Gastrocnemius medialis (tissue), 4 donors: Measurements from ENCODE around the gene PLIN4. TPM values are rescaled to one million over a fixed set of nuclear protein-coding genes. Genes with fewer than 3 reads are reported as not detected.

Experiments
- ATAC-seq, 2 donors: fragments of 150-250 bp; one replicate each; pipeline ENCODE4 v1.9.1; 2016
- DNase-seq, 2 donors: peaks; one replicate each; pipeline ENCODE4 v3.0.0-alpha.2; 2019
- H3K27ac ChIP-seq, 4 donors: fragments of 200-600 bp; sonication (generic); 1 replicate in 1 of 4; 2 replicates in 3 of 4; pipeline ENCODE4 v1.5.1; 2016 to 2018; ENCODE audit warnings: mild to moderate bottlenecking in 2 of 4, moderate library complexity in 1 of 4
- H3K27me3 ChIP-seq, 3 donors: fragments of 200-600 bp; sonication (generic) in 2 of 3; 1 replicate in 1 of 3; 2 replicates in 2 of 3; pipeline versions ENCODE4 v1.5.1 to v1.6.0; 2016 to 2019; ENCODE audit warnings: mild to moderate bottlenecking in 1 of 3, moderate library complexity in 1 of 3
- H3K36me3 ChIP-seq, 2 donors: fragments of 200-600 bp; sonication (generic) in 1 of 2; one replicate each; pipeline ENCODE4 v1.5.1; 2017 to 2018
- H3K4me1 ChIP-seq, 2 donors: fragments of 200-600 bp; sonication (generic) in 1 of 2; one replicate each; pipeline ENCODE4 v1.5.1; 2016 to 2017; ENCODE audit warnings: mild to moderate bottlenecking in 2 of 2
- H3K4me3 ChIP-seq, 4 donors: fragments of 200-600 bp; sonication (generic) in 3 of 4; 1 replicate in 1 of 4; 2 replicates in 3 of 4; pipeline ENCODE4 v1.5.1; 2016 to 2019; ENCODE audit warnings: mild to moderate bottlenecking in 2 of 4
- H3K9me3 ChIP-seq, 3 donors: fragments of 200-600 bp; sonication (generic) in 2 of 3; 1 replicate in 1 of 3; 2 replicates in 2 of 3; pipeline ENCODE4 v1.5.1; 2016 to 2019
- POLR2A ChIP-seq, 2 donors: fragments of 450-650 bp; IDR thresholded peaks; one replicate each; pipeline ENCODE4 v1.6.1; 2017; ENCODE audit warnings: antibody characterized with exemption in 2 of 2, mild to moderate bottlenecking in 2 of 2, moderate library complexity in 2 of 2
- in situ Hi-C, 4 donors: fragments of 200-750 bp; cut with MboI; loops; one replicate each; pipeline versions ENCODE4 v1.15.0 to v1.8.0; 2017; ENCODE audit warnings: low sequenced_read_pairs in 4 of 4
- intact Hi-C: fragments of 100-400 bp; cut with DNase I; formaldehyde crosslinking; loops from one replicate; pipeline ENCODE4 v1.15.1; 2023; ENCODE audit warnings: low total_unique reads
- total RNA-seq, 4 donors: library from RNA; depleted of rRNA; stranded (reverse); fragments of >200 nt; gene quantifications; one replicate each; pipeline versions ENCODE4 v1.1.0 to v1.2.3, GENCODE V29; 2016
- TF ChIP-seq, protein P1 (sequence below), 5 experiments: fragments of 450-650 bp in 3 of 5; fragments of 200-600 bp in 2 of 5; sonication (generic) in 2 of 5; IDR thresholded peaks in 4 of 5; conservative IDR thresholded peaks in 1 of 5; 1 replicate in 4 of 5; 2 replicates in 1 of 5; pipeline ENCODE4 v1.5.1; 2016 to 2019; ENCODE audit warnings: antibody characterized with exemption in 5 of 5, mild to moderate bottlenecking in 3 of 5, moderate library complexity in 3 of 5

PLIN4 gene
- total RNA-seq, 4 donors from 2014 or later: 79.6 to 282 (median 152) TPM

DNA sequence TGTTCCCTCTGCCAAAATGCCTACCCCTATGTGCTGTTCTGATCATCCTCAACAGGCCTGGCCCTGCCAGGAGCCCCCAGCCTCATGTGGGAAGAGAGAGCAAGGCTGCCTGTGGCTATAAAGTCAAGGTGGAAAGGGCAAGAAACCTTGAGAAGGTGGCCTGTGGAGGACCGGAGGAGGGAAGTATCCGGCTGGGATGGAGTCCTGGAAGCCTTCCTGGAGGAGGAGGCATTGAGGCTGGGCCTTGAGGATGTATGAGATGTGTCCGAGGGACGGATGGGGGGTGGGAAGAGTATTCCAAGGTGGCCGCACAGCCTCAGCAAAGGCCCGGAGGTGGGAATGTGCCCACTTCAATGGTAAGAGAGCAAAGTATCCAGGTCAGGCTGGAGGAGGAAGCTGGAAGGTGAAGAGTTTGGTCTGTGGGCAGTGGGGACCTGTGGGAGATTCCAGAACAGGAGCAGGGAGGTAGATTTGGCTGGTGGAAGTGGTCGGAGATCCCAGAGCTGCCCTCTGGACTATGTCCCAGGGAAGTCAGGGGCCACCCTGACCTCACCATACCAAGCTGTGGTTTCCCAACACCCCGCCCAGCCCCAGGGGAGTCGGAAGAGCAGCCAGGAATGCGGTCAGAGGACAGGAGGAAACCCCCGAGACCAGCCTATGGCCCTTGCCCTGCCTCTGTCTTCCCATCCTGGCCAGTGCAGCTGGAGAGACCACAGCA, 3.0 kb upstream of the PLIN4 start:
- no peak for TF ChIP-seq POLR2A (IDR thresholded peaks at IDR 0.05)
- TF ChIP-seq, protein P1, sequence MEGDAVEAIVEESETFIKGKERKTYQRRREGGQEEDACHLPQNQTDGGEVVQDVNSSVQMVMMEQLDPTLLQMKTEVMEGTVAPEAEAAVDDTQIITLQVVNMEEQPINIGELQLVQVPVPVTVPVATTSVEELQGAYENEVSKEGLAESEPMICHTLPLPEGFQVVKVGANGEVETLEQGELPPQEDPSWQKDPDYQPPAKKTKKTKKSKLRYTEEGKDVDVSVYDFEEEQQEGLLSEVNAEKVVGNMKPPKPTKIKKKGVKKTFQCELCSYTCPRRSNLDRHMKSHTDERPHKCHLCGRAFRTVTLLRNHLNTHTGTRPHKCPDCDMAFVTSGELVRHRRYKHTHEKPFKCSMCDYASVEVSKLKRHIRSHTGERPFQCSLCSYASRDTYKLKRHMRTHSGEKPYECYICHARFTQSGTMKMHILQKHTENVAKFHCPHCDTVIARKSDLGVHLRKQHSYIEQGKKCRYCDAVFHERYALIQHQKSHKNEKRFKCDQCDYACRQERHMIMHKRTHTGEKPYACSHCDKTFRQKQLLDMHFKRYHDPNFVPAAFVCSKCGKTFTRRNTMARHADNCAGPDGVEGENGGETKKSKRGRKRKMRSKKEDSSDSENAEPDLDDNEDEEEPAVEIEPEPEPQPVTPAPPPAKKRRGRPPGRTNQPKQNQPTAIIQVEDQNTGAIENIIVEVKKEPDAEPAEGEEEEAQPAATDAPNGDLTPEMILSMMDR (IDR thresholded peaks at IDR 0.05 in 4 of 5, conservative IDR thresholded peaks at IDR 0.05 in 1 of 5): no peak
- no peaks in the 10 kb centered on the region for H3K27me3 ChIP-seq
- in situ Hi-C loops (no loop called here), intact Hi-C loops (no loop called here)
- no peaks in the 10 kb centered on the region for H3K36me3 ChIP-seq
- peaks cover 16 to 31% of the 10 kb centered on the region in 2 donors for H3K4me1 ChIP-seq
- no peaks in the 10 kb centered on the region for H3K9me3 ChIP-seq
- no peak overlapping the region for H3K4me3 ChIP-seq
- H3K27ac ChIP-seq: peak overlapping the region; percentile 32 to 99 (median 76)
- ATAC-seq: no peak
- no peak for DNase-seq

DNA sequence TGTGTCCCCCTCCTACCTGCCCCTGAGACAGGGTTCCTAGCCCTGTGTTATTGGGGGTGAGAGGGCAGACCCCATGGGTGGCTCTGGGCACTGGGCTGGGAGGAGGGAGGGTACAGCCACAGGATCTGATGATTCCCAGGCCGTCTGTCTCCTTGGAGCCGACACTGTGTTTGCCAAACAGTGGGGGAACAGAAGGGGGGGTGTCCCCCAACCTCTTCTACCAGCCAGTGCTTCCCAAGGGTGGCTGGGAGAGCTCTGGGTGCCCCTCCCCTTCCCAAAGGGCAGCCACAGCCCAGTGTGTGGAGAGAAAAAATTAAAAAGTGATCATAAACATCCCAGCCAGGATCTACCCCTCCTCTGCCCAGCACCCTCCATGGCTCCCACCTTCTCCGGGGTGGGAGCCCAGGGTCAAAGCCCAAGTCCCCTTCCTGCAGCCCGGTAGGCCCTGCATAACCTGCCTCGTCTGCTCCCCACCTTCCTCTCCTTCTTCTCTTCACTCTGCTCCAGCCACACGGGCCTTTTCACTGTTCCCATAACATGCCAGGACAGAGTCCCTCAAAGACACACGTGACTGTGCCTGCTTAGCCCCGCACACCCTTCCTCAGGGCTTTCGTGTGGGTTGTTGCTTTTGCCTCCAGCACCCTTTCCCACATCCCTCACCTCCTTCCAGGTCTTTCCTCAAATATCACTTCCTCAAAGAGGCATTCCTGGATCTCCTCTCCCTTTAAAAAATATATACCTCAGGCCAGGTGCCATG, 1.4 kb upstream of the PLIN4 start:
- Histone ChIP-seq H3K4me3 (no peak overlapping the region), H3K27ac (peak overlapping the region; percentile 97 to 99 (median 98)), H3K9me3 (no peaks in the 10 kb centered on the region), H3K4me1 (peaks cover 30 to 42% of the 10 kb centered on the region in 2 donors), H3K27me3 (no peaks in the 10 kb centered on the region), H3K36me3 (peaks cover 0 to 9% of the 10 kb centered on the region in 2 donors)
- intact Hi-C loops (loop anchor here (5.0 to 10.0 kb wide), 2 partner anchors 193 to 565 kb away; no protein-coding TSS in a partner anchor), in situ Hi-C loops (no loop called here)
- no peak for DNase-seq
- TF ChIP-seq POLR2A (IDR thresholded peaks at IDR 0.05): no peak
- TF ChIP-seq, protein P1 (IDR thresholded peaks at IDR 0.05 in 4 of 5, conservative IDR thresholded peaks at IDR 0.05 in 1 of 5): no peak
- ATAC-seq: no peak

DNA sequence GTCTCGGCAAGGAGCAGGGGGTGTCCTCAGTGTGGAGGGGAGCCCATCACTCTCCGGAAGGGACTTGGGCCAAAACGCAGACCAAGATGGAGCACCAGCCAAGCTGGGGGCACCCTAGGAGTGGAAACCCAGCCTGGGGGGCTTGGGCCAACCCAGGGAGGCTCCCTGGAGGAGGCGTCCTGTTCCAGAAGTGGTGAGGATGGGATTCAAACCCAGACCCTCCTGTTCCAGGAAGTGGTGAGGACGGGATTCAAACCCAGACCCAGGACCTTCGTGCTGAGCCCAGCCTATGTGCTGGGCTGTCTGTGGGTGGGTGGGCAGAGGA, 848 bp upstream of the PLIN4 start:
- TF ChIP-seq POLR2A (IDR thresholded peaks at IDR 0.05): no peak
- TF ChIP-seq, protein P1 (IDR thresholded peaks at IDR 0.05 in 4 of 5, conservative IDR thresholded peaks at IDR 0.05 in 1 of 5): no peak
- intact Hi-C loops (loop anchor here (5.0 to 10.0 kb wide), 2 partner anchors 193 to 564 kb away; no protein-coding TSS in a partner anchor), in situ Hi-C loops (no loop called here)
- Histone ChIP-seq H3K4me3 (no peak overlapping the region), H3K27me3 (no peaks in the 10 kb centered on the region), H3K36me3 (peaks cover 0 to 9% of the 10 kb centered on the region in 2 donors), H3K27ac (peak overlapping the region; percentile 97 to 99 (median 98)), H3K9me3 (no peaks in the 10 kb centered on the region), H3K4me1 (peaks cover 33 to 43% of the 10 kb centered on the region in 2 donors)
- no peak for DNase-seq
- ATAC-seq: no peak

DNA sequence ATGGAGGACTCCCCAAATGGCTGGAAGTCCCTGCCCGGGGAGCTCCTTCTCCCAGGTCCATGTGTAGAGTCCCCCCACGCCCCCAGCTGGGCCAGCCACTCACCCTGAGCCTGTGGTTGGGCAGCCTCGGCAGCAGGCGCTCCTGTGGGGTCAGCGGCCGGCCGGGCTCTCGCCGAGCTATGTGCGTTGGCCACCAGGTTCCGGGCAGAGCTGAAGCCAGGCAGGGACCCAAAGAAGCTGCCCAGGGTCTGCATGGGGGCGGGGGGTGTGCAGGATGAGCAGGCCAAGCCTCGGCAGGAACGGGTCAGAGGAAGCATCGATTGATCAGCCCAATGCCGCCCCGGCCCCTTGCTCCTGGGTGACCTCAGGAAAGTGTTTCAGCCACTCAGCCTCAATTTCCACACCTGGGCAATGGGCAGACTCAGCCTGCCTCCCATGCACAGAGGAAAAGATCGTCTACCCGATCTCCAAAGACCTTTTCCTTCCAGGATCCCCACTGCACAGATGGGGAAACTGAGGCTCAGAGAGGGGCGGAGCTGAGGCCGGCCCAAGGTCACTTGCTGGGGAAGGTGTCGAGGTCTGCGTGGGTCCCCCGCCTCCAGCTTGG, 732 bp downstream of the PLIN4 start:
- intact Hi-C loops (loop anchor here (1.0 to 10.0 kb wide), 4 partner anchors 18 to 563 kb away; partner anchors contain the start of gene PLIN5), in situ Hi-C loops (no loop called here)
- Histone ChIP-seq H3K27ac (peak overlapping the region; percentile 97 to 99 (median 98)), H3K9me3 (no peaks in the 10 kb centered on the region), H3K36me3 (peaks cover 0 to 17% of the 10 kb centered on the region in 2 donors), H3K27me3 (no peaks in the 10 kb centered on the region), H3K4me3 (peak overlapping the region; percentile 61 to 78 (median 70)), H3K4me1 (peaks cover 42 to 53% of the 10 kb centered on the region in 2 donors)
- DNase-seq: no peak
- TF ChIP-seq, protein P1 (IDR thresholded peaks at IDR 0.05 in 4 of 5, conservative IDR thresholded peaks at IDR 0.05 in 1 of 5): no peak
- TF ChIP-seq POLR2A (IDR thresholded peaks at IDR 0.05): no peak
- ATAC-seq: peak; percentile 3 to 8
